GM21390 (cell line): ENCODE data around the gene AIF1L.
"Not testable (repeated sequence)": the region's sequence is repeated elsewhere in the genome, so short reads cannot be mapped to it uniquely, and the experiment has no call there.

Experiments used
- ATAC-seq: cut with Tn5 transposase; IDR thresholded peaks from one replicate; pipeline ENCODE4 v1.9.1; 2021; ENCODE audit not compliant: unreplicated experiment

AIF1L gene

DNA sequence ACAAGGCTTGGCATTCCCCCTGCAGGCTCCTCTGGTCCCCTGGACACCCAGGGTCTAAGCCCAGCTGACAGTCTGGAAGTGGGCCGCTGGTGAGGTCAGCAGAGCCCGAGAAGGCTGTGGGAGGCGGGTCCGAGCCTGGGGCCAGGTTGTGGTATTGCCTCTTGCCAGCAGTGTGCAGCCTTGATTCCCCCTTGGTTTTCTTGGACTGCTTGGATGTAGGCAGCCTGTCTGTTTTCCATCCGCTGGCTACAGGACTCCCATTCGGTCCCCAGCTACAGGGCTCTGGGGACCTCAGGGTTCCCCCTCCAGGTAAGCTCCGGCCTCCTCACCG, 1.6 kb downstream of the AIF1L start:
- no peak for ATAC-seq

DNA sequence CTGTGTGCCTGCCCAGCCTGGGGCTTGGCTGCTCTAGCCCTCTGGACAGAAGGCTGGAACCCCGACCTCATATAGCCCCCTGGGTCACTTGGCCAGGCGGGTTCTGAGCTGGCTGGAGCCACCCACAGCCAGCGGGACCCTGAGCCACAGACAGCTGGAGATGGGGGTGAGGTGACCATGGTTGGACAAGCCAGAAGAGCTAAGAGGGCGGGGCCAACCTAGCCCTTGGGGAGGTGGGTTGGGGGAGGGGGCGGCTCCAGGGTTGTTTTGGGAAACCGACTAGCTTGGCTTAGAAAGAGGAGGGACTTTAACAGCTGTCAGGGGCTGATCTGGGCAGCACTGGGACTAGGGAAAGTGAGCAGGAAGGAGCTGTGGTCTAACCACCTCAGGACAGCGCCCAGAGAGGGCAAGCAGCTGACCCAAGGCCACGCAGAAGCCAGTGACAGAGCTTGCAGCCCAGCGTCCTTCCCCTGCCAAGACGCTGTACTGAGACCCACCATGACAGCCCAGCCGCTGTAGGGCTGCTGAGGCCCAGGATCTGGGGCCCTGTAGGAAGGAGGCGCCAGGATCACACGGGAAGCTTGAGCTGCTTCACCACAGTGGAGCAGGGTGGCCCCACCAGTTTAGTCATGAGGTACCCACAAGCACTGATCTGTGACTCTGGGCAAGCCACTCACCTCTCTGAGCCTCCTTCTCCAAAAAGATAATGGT, 2.2 kb downstream of the AIF1L start:
- ATAC-seq: no peak

DNA sequence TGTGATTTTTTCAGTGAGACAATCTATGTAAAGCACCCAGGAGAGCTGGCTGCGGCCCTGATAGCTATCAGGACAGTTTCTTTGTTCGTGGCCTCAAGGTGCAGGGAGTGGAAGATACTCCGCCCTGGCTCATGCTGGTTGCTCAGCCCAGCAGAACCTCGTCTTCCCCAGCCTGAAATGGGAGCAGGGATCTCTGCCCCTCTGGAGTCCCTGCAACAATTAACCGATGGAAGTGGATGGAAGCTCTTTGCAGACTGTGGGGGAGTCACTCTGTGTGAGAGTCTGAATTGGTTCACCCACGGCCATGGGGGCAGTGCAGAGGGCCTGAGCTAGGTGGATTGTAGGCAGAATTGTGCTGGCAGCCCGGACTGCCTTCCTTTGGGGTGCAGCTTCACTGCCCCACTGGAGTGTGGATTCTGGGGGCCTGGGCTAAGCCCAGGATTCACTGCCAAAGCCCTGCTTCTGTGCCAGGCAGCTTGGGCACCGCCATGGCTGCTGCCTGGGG, 2.8 kb downstream of the AIF1L start:
- ATAC-seq: no peak

DNA sequence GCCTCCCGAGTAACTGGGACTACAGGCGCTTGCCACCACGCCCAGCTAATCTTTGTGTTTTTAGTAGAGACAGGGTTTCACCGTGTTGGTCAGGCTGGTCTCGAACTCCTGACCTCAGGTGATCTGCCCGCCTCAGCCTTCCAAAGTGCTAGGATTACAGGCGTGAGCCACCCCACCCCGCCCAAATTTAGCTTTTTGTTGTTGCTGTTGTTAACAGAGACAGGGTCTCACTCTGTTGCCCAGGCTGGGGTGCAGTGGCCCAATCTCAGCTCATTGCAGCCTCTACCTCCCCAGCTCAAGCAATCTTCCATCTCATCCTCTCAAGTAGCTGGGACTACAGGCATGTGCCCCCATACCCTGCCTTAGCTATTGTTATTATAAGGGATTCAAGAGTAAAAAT, 3.5 kb downstream of the AIF1L start:
- ATAC-seq: not testable (repeated sequence)

DNA sequence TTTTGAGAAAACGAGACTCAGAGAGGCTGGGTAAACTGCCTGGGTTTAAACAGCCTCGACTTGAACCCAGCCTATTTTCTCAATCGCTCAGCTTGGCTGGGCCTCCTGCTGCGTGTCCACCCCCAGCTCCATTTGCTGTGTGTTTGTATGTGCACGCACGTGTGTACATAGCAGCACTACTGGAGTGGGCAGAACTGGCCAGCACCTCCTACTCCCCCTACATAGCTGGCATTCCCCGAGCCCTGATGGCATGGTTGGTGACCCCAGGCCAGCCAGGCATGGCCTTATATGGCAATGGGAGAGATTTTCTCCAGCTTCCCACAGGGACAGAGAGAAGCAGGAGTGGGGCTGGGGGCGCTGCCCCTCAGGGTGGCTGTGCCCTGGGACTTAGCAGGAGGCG, 4.1 kb downstream of the AIF1L start:
- ATAC-seq: no peak

DNA sequence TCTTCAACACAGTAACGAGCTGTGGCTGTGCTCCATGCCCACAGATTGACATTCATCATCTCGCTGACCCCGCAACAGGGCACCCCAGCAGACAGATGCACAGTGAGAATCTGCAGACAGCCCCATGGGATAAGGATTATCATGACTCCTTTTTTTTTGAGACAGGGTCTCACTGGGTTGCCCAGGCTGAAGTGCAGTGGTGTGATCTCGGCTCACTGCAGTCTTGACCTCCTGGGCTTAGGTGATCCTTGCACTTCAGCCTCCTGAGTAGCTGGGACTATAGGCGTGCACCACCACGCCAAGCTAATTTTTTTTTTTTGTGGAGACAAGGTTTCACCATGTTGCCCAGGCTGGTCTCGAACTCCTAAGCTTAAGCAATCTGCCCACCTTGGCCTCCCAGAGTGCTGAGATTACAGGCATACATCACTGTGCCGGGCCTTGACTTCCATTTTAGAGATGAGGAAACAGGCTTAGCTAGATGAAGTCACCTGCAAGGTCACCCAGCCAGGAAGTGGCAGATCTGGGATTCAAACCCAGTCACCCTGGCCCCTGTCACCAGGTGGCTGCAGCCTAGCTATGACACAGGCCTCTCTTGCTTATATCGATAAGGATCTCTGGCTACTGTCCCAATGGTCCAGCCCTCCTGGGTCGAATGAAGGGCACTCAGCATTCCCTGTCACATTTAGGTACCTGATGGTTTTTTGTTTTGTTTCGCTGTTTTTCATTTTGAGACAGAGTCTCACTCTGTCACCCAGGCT, 5.1 kb downstream of the AIF1L start:
- ATAC-seq: no peak

DNA sequence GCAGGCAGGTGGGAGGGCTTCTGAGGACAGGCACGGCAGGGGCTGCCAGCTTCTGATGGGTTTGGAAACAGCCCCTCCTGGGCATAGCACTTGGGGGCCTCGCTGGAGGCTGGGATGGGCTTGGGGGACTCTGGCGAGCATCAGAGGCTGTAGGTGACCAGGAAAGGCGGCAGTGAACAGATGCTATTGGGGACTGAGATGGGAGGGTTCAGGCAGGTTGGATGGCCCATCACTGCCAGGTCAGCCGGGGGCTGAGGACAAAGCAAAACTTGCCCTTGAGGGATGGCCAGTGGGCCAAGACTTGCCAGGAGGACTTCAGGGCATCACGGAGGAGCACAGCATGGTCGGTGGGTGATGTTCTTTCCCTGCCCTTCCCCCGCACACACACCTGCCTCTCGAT, 6.7 kb downstream of the AIF1L start:
- no peak for ATAC-seq

DNA sequence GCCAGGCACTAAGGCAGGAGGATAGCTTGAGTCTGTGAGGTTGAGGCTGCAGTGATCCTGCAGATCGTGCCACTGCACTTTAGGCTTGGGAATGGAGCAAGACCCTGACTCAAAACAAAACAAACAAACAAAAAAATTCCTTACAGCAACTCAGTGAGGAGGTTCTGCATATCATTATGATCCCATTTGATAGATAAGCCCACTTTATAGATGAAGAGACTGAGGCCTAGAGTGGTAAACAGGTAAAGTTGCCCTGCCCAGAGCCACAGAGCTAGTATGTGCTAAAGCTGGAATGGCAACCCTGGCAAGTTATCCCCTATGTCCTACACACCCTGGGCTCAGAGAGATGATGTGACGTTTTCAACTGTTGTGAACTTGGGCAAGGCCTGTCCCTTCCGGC, 7.2 kb downstream of the AIF1L start:
- no peak for ATAC-seq

DNA sequence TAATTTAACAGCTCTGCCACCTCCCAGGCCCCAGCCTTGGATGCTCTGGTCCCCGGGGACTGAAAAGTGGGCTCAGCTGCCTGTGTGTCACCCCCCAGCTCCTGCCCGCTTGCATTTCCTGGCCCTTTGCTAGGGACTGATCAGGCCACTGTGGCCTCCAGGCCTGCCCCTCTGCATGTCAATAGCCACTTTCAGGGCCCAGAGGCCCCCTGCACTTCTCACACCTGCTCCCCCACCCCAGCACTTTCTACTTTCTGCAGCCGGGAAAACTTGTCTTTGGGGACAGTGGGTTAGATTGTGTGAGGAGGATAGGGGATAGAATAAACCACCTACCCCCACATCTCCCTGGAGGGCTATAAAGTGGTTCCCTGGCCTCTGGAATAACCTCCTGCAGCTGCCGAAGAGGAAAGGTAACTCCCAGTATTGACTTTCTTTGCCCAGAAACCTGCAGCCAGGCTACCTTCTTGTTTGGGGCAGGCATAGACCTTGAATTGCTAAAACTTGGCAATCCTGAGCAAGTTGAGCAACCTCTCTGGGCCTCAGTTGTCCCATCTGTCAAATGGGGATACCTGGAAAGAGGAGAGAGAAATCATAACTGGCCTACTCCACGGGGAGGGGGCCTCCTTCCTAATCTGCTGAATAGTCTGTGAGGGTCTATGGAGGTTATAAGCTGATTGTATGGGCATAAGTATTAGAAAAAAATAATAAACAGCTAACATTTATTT, 7.8 kb downstream of the AIF1L start:
- no peak for ATAC-seq

DNA sequence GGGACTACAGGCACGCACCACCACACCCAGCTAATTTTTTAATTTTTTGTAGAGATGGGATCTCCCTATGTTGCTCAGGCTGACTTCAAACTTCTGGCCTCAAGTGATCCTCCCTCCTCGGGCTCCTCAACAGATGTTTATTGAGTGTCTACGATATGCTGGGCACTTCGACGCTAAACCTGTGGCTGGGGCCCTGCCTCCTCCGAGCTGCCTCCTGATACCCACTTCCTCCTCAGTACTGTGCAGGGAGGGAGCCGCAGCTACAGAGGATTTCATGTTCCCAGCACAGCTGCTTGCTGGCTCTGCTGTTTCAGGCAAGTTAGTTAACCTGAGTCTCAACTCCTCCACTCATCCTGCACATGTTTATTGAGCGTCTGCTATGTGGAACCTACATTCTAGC, 9.6 kb downstream of the AIF1L start:
- ATAC-seq: no peak

DNA sequence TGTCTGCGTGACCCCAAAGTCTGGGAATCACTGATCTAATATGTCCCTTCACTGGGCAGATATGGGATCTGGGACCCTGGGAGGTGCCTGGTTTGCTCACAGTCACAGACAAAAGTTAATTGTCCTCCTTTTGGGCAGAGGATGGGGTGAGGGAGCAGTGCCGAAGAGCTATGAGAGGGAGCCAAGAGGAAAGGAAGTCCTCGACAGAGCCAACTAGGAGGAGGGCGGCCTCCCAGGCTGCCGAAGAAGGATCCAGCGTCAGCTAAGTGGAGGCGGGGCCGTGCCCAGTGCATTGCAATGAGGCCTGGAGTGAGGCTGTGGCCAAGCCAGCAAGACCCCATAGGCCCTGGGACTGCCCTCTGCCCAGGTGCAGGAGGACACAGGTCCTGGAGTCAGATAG, 11.4 kb downstream of the AIF1L start:
- ATAC-seq: no peak

DNA sequence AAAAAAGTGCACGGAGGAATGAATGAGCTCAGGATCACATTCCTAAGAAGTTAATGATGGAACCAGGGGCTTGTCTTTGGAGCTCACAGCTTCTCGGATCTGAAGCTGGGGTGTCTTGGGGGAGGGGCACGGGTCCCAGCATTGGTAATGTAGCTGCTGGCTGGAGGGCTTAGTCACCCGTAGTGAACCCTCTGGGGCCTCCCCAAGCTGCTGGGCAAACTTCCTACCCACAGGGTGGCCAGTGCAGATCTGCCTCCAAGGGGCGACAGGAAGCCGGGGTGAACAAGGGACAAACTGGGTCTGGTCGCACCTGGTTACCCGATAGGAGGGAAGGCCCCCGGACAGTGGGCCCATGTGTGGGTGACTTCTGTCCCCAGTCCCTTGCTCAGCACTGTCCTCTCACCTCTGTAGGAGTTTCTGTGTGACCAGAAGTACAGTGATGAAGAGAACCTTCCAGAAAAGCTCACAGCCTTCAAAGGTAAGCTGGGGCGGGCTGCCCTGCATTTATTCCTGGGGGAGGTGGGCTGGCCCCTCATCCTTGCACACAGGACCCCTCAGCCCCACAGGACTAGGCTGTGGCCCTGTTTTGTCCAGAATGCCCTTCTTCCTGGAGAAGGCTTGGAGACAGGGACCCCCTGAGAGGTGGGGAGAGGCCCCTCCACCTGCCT, 15.0 kb downstream of the AIF1L start:
- no peak for ATAC-seq

DNA sequence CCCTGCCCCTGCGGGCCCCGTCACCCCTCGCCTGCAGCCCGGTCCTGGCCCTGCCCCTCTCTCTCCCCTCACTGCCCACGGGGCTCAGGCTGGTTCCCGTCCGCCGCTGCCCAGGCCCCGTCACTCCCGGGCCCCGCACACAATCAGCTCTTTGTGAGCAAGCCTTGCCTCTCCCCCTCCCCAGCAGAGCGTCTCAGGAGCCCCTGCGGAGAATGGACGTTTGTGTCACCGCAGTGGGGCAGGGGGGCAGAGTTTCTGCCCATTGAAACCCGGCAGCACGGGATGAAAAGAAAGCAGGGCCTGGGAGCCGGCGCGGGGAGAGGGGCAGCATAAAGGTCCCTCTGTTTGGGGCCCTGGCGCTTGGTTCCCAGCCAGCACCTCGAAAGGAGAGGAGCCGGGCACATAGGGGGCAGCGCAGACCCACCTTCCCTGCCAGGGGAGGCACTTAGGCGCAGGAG, 15.6 kb downstream of the AIF1L start:
- ATAC-seq: no peak

DNA sequence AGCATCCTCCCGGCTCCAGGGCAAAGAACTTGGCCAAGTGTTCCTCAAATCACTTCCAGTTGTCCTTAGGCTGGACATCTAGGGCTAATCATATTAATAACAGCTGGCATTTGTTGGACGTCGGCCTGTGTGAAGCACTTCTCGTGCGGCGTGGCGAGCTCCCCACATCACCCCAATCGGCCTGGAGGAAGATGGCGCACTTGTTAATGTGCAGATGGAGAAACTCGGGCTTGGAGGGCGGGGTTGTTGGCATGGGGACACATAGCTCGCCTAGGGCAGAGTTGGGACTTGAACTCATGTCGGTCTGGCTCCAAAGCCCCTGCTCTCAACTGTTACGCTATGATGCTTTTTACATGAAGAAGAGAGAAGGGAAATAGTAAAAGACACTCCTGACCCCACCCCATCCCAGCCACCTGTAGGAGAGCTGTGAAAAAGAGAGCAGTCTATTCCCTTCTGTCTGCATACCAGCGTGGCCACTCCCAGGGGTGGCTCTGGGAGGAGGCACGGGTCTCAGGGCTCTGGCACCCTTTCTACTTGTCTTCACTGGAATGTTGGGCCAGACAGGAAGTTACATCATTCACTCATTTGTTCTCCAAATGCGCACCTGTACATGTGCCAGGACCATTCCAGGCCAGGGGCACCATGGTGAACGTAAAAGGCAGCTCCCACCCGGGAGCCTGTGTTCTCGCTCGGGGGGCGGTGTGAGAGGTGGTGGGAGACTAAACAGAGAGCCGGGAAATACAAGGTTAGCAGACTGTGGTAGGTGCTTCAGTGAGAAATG, 16.2 kb downstream of the AIF1L start:
- ATAC-seq: no peak

DNA sequence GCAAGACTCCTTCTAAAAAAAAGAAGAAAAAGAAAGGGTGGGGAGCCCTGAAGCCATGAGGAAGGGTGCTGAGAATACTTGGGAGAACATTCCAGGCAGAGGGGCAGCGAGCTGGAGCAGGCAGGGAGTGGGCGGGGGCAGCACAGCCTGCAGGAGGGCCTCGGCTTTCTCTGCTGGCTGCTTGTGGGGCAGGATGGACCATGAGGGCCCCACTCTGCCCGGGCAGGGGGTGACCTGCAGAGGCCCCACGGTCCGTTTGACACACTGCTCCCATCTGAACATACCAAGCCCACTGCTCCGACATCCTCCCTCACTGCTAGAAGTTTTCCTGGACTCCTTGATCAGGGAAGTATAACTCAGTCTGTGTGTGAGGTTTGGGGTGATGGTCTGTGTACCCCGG, 17.3 kb downstream of the AIF1L start:
- ATAC-seq: no peak

DNA sequence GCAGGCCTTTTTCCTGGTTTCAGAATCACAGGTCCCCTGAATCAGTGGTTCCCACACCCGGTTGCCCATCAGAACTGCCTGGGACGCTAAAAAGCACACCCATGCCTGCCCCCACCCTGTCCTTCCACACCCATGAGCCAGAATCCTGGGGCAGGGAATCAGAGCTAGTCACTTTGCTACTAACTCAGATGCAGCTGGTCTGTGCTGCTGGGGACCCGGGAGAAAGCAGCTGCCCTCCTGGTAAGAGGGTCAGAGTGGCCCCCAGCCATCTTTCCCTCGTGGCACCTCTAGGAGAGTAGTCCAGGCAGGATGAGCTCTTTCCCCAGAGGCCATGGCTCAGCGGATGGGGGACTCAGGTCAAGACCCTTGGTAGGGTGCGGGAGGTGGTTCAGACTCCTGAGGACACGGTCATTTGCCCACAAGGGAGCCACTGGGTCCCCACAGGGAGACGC, 17.8 kb downstream of the AIF1L start:
- no peak for ATAC-seq

DNA sequence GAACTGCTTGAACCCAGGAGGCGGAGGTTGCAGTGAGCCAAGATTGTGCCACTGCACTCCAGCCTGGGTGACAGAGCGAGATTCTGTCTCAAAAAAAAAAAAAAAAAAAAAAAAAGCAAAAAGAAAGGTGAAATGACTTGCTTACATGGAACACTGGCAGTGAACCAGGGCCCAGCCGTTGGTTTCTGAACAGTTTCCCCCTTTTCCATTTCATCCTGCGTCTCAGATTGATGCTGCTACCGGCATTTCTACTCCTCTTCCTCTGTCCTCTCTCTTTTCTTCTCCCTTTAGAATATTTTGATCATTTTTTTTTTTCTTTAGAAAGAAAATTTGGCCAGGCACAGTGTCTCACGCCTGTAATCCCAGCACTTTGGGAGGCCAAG, 19.0 kb downstream of the AIF1L start:
- ATAC-seq: not testable (repeated sequence)

DNA sequence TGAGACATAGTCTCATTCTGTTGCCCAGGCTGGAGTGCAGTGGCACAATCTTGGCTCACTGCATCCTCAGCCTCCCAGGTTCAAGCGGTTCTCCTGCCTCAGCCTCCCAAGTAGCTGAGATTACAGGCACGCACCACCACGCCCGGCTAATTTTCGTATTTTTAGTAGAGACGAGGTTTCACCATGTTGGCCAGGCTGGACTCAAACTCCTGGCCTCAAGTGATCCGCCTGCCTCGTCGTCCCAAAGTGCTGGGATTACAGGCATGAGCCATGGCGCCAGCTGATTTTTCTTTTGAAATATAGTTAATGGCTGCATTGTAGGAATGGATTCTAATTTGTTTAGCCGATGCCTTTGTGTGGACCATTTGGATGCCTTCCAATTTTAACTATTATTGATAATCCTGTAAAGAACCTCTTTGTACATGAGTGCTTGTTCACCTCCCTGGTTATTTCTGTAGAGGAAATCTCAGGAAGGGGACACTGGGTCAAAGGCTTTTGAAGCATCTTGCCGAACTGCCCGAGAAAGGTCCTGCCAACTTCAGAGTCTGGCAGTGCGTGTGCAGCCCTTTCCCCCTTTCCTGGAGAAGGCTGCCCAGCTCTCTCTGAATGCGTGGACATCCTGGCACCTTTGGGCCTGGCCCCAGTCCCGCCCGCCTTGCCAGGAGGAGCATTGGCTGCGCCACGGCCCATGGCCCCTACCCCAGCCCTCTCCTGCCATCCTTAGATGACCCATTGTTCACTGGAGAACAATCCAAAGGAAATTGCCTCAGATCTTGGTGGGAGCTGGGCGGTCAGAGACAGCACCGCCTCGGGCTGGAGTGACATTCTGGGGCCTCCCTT, 20.2 kb downstream of the AIF1L start:
- no peak for ATAC-seq

DNA sequence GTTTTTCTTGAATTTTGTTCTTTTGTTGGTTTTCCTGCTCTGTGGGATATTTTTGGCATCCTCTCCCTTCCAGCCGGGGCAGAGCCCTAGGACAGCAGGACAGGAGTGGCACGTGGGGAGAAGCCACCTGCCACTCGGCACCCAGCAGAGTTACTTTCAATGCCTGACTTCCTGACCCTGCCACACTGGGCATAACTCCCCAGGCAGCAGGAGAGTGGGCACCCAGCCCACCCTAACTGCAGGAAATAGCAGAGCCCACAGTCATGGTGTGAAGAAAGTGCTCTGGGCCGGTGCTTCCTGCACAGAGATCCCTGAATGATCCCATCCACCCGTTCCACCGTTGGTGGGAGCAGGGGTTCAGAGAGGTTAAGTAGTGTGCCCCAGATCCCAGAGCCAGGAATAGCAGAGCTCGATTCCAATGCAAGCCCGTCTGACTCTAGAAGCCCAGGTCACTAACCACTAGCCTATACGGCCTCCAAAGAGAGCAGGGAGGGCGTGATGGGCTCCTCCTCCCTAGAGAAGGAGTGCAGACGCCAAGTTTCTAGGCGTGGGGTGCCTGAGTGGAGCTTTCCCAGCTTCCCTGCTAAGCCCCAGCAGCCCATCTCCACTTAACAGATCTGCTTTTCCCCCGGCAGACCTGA, 20.9 kb downstream of the AIF1L start:
- ATAC-seq: no peak
